ENCODE results near the gene KCNG4.

Gene KCNG4

GRCh38 chr16:84196727-84197394 is 43.0 kb downstream of the KCNG4 start:
- DNase-seq (ENCODE audit: low read depth): no peak
- no peak for TF ChIP-seq CTCF (IDR thresholded peaks at IDR 0.05; ENCODE audit: insufficient read depth, low read depth, low read length, missing control alignments)
- H3K4me3 ChIP-seq (ENCODE audit: low read depth, low read length): no peak overlapping the region

GRCh38 chr16:84196101-84196500 is 43.7 kb downstream of the KCNG4 start:
- no peak for DNase-seq (ENCODE audit: low read depth)
- no peak for TF ChIP-seq CTCF (IDR thresholded peaks at IDR 0.05; ENCODE audit: insufficient read depth, low read depth, low read length, missing control alignments)
- H3K4me3 ChIP-seq (ENCODE audit: low read depth, low read length): no peak overlapping the region

- no peak for TF ChIP-seq CTCF (IDR thresholded peaks at IDR 0.05; ENCODE audit: insufficient read depth, low read depth, low read length, missing control alignments)
- no peak for DNase-seq (ENCODE audit: low read depth)
- no peak overlapping the region for H3K4me3 ChIP-seq (ENCODE audit: low read depth, low read length)
These were observed 44.4 kb downstream of the KCNG4 start for GRCh38 chr16:84195201-84196093.

GRCh38 chr16:84194470-84195200 is 45.2 kb downstream of the KCNG4 start:
- peak; percentile 29 for DNase-seq (ENCODE audit: low read depth)

GRCh38 chr16:84194018-84194417 is 45.8 kb downstream of the KCNG4 start:
- no peak for TF ChIP-seq CTCF (IDR thresholded peaks at IDR 0.05; ENCODE audit: insufficient read depth, low read depth, low read length, missing control alignments)
- H3K4me3 ChIP-seq (ENCODE audit: low read depth, low read length): no peak overlapping the region

More at GRCh38 chr16:84194470-84195200, 45.2 kb downstream of the KCNG4 start:
- TF ChIP-seq CTCF (IDR thresholded peaks at IDR 0.05; ENCODE audit: insufficient read depth, low read depth, low read length, missing control alignments): no peak
- H3K4me3 ChIP-seq (ENCODE audit: low read depth, low read length): no peak overlapping the region

GRCh38 chr16:84193480-84193879 is 46.3 kb downstream of the KCNG4 start:
- no peak for DNase-seq (ENCODE audit: low read depth)
- TF ChIP-seq CTCF (IDR thresholded peaks at IDR 0.05; ENCODE audit: insufficient read depth, low read depth, low read length, missing control alignments): no peak
- no peak overlapping the region for H3K4me3 ChIP-seq (ENCODE audit: low read depth, low read length)

More at GRCh38 chr16:84194018-84194417, 45.8 kb downstream of the KCNG4 start:
- no peak for DNase-seq (ENCODE audit: low read depth)

Data from GM12865 (cell line).